NB4 (cell line): ENCODE data around the gene SETD1B.

Source experiments
- DNase-seq: peaks from one replicate; pipeline ENCODE4 v3.0.0; 2010; ENCODE audit warnings: low read depth
- H3K4me3 ChIP-seq: one replicate; pipeline ENCODE4 v1.5.1; 2011; ENCODE audit warnings: mild to moderate bottlenecking, low read depth, low read length, moderate library complexity
- CTCF ChIP-seq: IDR thresholded peaks from one replicate; pipeline ENCODE4 v1.5.1; 2012; ENCODE audit warnings: low read depth, low read length
- MAX ChIP-seq: IDR thresholded peaks from 2 replicates; pipeline ENCODE4 v1.6.1; 2011; ENCODE audit warnings: low read depth, low read length
- MYC ChIP-seq: IDR thresholded peaks from 2 replicates; pipeline ENCODE4 v1.6.1; 2011; ENCODE audit warnings: low read depth, low read length
- POLR2A ChIP-seq: IDR thresholded peaks from 2 replicates; pipeline ENCODE4 v1.6.1; 2011; ENCODE audit warnings: mild to moderate bottlenecking; ENCODE audit not compliant: insufficient read length; ENCODE audit errors: extremely low read depth

SETD1B gene

GRCh38 chr12:121773011-121773777, 30.6 kb upstream of the SETD1B start:
- DNase-seq: peak; percentile 91
- no peak overlapping the region for H3K4me3 ChIP-seq
- TF ChIP-seq CTCF (peak; percentile 93), MYC (0 out of 2 replicates have a peak, but pooled peaks have one; percentile 55), POLR2A (no peak), MAX (peak; percentile 51; the same call in 1 of the 2 replicates)

- TF ChIP-seq POLR2A: no peak
- TF ChIP-seq MYC: no peak
- TF ChIP-seq MAX: no peak
- no peak for TF ChIP-seq CTCF
- no peak for DNase-seq
Observed at GRCh38 chr12:121774968-121775474, 28.8 kb upstream of the SETD1B start.

DNA sequence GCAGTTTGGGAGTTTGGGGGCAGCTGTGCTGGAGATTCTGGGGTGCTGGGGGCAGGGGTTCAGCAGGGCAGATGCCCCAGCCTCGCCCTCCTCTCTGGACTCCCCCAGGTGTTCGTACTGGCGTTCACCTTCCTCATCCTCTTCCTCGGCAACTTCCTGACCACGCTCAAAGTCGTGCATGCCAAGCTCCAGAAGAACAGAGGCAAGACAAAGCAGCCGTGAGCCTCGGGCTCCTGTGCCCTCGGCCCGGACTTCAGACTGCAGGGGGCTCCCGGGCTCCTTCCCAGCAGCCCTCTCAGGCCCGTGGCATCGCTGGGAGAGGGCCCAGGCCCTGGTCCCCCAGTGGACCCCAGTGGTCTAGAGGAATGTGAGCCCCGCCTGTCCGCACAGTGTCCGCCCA, 28.3 kb upstream of the SETD1B start:
- H3K4me3 ChIP-seq: no peak overlapping the region
- TF ChIP-seq MYC (no peak), POLR2A (no peak), CTCF (no peak), MAX (no peak)
- DNase-seq: no peak

More at GRCh38 chr12:121774968-121775474, 28.8 kb upstream of the SETD1B start:
- no peak overlapping the region for H3K4me3 ChIP-seq

GRCh38 chr12:121776190-121777098, 27.4 kb upstream of the SETD1B start:
- peak; percentile 86 for DNase-seq
- no peak overlapping the region for H3K4me3 ChIP-seq
- TF ChIP-seq CTCF (peak; percentile 92), MAX (peak; percentile 88), MYC (peak; percentile 84), POLR2A (no peak)

- TF ChIP-seq CTCF (no peak), MYC (no peak), MAX (no peak), POLR2A (no peak)
- H3K4me3 ChIP-seq: no peak overlapping the region
- DNase-seq: no peak
Observed at GRCh38 chr12:121778567-121779421, 25.0 kb upstream of the SETD1B start.
